ENCODE results near the gene RTBDN.

Gene RTBDN

DNA sequence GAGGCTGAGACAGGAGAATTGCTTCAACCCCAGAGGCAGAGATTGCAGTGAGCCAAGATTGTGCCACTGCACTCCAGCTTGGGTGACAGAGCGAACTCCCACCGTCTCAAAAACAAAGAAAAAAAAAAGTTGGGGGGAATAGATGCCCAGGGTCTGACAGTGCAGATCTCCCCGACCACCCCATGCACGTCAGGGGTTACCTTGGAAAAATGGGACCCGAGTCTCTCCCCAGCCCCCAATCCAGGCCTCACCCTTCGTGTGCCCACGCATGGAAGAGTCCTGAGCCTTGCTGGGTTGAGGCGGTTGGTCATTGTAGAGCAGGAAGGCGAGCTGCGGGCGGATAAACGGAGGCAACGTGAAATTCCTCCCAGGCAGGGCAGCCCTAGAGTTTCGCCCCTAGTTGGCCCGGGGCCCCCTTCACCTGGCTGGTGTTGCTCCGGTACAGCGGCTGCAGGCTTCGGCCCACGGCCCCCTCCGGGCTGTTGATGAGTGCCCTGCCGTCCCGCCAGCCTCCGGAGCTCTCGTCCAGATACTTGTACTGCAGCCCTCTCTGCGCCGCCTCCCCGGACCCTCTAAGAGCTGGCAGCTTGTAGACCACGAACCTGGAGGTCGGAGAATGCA lies 46.3 kb upstream of the RTBDN start:
- Histone ChIP-seq H3K4me3 (replicated peaks; ENCODE audit: insufficient read depth, low read length) (peak overlapping the region; percentile 32), H3K27me3 (ENCODE audit: insufficient read depth, poor library complexity, severe bottlenecking) (no peaks in the 10 kb centered on the region), H3K27ac (replicated peaks) (peak overlapping the region; percentile 66)
- TF ChIP-seq, protein P1, sequence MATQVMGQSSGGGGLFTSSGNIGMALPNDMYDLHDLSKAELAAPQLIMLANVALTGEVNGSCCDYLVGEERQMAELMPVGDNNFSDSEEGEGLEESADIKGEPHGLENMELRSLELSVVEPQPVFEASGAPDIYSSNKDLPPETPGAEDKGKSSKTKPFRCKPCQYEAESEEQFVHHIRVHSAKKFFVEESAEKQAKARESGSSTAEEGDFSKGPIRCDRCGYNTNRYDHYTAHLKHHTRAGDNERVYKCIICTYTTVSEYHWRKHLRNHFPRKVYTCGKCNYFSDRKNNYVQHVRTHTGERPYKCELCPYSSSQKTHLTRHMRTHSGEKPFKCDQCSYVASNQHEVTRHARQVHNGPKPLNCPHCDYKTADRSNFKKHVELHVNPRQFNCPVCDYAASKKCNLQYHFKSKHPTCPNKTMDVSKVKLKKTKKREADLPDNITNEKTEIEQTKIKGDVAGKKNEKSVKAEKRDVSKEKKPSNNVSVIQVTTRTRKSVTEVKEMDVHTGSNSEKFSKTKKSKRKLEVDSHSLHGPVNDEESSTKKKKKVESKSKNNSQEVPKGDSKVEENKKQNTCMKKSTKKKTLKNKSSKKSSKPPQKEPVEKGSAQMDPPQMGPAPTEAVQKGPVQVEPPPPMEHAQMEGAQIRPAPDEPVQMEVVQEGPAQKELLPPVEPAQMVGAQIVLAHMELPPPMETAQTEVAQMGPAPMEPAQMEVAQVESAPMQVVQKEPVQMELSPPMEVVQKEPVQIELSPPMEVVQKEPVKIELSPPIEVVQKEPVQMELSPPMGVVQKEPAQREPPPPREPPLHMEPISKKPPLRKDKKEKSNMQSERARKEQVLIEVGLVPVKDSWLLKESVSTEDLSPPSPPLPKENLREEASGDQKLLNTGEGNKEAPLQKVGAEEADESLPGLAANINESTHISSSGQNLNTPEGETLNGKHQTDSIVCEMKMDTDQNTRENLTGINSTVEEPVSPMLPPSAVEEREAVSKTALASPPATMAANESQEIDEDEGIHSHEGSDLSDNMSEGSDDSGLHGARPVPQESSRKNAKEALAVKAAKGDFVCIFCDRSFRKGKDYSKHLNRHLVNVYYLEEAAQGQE (IDR thresholded peaks at IDR 0.05; ENCODE audit: insufficient replicate concordance, low read depth): no peak
- no peak for TF ChIP-seq GABPA (IDR thresholded peaks at IDR 0.05; ENCODE audit: low read depth)
- no peak for TF ChIP-seq POLR2AphosphoS5 (IDR thresholded peaks at IDR 0.05; ENCODE audit: low read depth)
- TF ChIP-seq, protein P2, sequence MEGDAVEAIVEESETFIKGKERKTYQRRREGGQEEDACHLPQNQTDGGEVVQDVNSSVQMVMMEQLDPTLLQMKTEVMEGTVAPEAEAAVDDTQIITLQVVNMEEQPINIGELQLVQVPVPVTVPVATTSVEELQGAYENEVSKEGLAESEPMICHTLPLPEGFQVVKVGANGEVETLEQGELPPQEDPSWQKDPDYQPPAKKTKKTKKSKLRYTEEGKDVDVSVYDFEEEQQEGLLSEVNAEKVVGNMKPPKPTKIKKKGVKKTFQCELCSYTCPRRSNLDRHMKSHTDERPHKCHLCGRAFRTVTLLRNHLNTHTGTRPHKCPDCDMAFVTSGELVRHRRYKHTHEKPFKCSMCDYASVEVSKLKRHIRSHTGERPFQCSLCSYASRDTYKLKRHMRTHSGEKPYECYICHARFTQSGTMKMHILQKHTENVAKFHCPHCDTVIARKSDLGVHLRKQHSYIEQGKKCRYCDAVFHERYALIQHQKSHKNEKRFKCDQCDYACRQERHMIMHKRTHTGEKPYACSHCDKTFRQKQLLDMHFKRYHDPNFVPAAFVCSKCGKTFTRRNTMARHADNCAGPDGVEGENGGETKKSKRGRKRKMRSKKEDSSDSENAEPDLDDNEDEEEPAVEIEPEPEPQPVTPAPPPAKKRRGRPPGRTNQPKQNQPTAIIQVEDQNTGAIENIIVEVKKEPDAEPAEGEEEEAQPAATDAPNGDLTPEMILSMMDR (IDR thresholded peaks at IDR 0.05; ENCODE audit: insufficient read depth, low read length): no peak
- no peak for TF ChIP-seq SPI1 (IDR thresholded peaks at IDR 0.05; ENCODE audit: borderline replicate concordance, low read depth)
- DNase-seq (ENCODE audit: low read depth in 1 of 2, low spot score in 1 of 2): no peak

DNA sequence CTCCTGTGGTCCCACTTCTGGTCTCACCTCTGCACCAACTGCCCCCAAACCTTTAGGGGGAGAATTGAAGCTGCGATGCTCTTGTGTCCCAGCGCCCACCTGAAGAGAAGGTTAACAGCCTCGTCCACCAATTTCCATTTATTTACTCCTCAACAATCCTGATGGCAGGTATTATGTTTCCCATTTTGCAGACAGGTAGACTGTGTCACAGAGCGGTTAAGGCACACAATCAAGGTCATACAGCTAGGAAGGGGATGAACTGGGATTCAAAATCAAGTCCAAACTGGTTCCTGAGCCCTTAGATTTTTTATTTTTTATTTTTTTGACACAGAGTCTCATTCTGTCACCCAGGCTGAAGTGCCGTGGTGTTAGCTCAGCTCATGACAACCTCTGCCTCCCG lies 40.7 kb upstream of the RTBDN start:
- H3K27ac ChIP-seq (replicated peaks): no peak overlapping the region
- DNase-seq (ENCODE audit: low read depth in 1 of 2, low spot score in 1 of 2): no peak
- no peak for TF ChIP-seq GABPA (IDR thresholded peaks at IDR 0.05; ENCODE audit: low read depth)
- TF ChIP-seq SPI1 (IDR thresholded peaks at IDR 0.05; ENCODE audit: borderline replicate concordance, low read depth): no peak
- TF ChIP-seq, protein P2 (IDR thresholded peaks at IDR 0.05; ENCODE audit: insufficient read depth, low read length): no peak
- no peak for TF ChIP-seq POLR2AphosphoS5 (IDR thresholded peaks at IDR 0.05; ENCODE audit: low read depth)
- TF ChIP-seq, protein P1 (IDR thresholded peaks at IDR 0.05; ENCODE audit: insufficient replicate concordance, low read depth): no peak
- no peak overlapping the region for H3K4me3 ChIP-seq (replicated peaks; ENCODE audit: insufficient read depth, low read length)
- no peaks in the 10 kb centered on the region for H3K27me3 ChIP-seq (ENCODE audit: insufficient read depth, poor library complexity, severe bottlenecking)

DNA sequence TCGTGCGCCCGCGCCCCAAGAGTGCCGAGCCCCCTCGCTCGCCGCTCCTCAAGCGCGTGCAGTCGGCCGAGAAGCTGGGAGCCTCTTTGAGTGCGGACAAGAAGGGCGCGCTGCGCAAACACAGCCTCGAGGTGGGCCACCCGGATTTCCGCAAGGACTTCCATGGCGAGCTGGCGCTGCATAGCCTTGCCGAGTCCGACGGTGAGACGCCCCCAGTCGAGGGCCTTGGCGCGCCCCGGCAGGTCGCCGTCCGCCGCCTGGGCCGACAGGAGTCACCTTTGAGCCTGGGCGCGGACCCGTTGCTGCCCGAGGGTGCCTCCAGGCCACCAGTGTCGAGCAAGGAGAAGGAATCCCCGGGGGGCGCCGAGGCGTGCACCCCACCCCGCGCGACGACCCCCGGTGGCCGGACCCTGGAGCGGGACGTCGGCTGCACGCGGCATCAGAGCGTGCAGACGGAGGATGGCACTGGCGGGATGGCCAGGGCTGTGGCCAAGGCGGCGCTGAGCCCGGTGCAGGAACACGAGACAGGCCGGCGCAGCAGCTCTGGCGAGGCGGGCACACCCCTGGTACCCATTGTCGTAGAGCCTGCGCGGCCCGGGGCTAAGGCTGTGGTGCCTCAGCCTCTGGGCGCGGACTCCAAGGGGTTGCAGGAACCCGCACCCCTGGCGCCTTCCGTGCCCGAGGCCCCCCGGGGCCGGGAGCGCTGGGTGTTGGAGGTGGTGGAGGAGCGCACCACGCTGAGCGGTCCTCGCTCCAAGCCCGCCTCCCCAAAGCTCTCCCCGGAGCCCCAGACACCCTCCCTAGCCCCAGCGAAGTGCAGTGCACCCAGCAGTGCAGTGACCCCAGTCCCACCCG lies 39.7 kb upstream of the RTBDN start:
- TF ChIP-seq, protein P2 (IDR thresholded peaks at IDR 0.05; ENCODE audit: insufficient read depth, low read length): no peak
- no peak overlapping the region for H3K27ac ChIP-seq (replicated peaks)
- no peak overlapping the region for H3K4me3 ChIP-seq (replicated peaks; ENCODE audit: insufficient read depth, low read length)
- DNase-seq (ENCODE audit: low read depth in 1 of 2, low spot score in 1 of 2): no peak
- H3K27me3 ChIP-seq (ENCODE audit: insufficient read depth, poor library complexity, severe bottlenecking): no peaks in the 10 kb centered on the region

All from HL-60 (cell line).